Endometrial microvascular endothelial cells (primary cell): Measurements from ENCODE around the gene CAPN2. TPM values are rescaled to one million over a fixed set of nuclear protein-coding genes. Genes with fewer than 3 reads are reported as not detected.

Source experiments
- in situ Hi-C: cut with HindIII; loops from 2 replicates; pipeline ENCODE4 v1.10.0; 2017; ENCODE audit warnings: low sequenced_read_pairs, low pct_unique_long_range_greater_than_20kb; ENCODE audit errors: inconsistent ontology term
- total RNA-seq: library from RNA; depleted of rRNA; stranded (reverse); fragments of >200 nt; gene quantifications from one replicate; pipeline ENCODE4 v1.2.3, GENCODE V29; 2015; ENCODE audit errors: inconsistent ontology term

Gene CAPN2
- total RNA-seq, 1 donor from 2014 or later = 259 TPM

DNA sequence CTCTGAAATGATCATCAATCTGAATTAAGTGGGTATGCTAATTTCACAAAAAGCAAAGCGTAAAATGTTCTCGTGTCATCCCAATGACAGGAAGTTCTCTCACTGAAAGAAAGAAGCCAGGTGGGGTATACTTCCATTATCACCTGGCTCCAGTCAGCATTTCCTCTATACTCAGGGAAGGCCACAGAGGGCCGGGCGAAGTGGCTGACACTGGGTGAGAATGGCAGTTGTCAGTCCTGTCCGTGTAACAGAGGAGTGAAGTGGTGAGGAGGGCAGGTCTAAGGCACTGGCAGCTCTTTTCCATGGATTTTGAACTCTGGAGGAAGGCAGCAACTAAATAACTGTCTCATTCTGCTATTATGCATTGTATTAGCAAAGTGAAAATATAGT, 60.4 kb downstream of the CAPN2 start:
- in situ Hi-C loops = no loop called here

DNA sequence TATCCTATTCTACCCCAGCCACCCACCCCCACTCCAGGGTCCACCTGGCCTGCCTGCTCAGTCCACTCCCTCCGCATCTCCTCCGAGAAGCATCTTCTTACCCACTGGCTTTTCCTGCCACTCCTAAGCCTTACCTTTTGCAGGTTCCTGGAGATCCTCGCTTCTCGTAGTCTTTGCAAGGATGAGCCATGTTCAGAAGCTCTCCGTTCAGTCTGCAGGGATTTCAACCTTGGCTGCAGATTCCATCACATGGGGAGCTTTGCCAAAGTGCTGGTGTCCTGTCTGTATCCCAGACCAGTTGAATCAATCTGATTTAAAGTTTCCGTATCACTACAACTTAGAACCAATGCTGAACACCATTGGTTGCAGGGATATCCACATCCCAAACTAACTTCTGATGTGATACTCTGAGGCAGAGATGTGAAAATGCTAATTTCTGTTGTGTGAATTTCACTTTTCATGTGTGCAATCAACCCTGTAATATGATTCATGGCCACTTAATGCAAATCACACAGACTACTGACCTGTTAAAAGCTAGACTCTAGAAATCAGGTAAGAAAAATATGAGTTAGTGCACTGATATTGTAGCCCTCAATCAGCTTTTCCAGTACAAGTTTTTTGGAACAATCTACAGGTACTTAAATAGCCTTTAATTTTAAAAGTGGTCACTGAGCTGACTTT, 61.9 kb downstream of the CAPN2 start:
- in situ Hi-C loops = no loop called here

DNA sequence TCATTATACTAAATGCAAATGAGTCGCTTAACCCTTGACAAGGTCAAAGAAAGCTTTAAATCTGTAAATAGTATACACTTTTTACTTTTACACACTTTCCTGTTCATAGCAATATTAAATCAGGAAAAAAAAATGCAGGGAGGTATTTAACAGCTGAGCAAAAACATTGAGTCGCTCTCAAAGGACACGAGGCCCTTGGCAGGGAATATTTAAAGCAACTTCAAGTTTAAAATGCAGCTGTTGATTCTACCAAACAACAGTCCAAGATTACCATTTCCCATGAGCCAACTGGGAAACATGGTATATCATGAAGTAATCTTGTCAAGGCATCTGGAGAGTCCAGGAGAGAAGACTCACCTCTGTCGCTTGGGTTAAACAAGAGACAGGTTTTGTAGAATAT, 62.7 kb downstream of the CAPN2 start:
- in situ Hi-C loops = no loop called here

DNA sequence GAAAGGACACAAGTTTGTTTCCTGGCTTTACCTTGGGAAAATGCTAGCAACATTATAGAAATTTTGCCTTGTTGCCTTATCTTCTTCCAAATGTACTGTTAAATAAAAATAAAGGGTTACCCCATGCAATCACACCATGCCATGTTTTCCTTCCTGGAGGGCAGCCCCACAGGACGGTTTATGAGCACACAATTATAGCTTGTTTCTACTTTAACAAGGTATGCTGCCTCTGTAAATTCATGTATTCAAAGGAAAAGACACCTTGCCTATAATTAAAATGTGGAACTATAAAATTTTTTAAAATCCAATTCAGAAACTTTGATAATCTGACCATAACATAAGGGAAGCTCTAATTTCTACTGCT, 63.4 kb downstream of the CAPN2 start:
- in situ Hi-C loops = no loop called here

DNA sequence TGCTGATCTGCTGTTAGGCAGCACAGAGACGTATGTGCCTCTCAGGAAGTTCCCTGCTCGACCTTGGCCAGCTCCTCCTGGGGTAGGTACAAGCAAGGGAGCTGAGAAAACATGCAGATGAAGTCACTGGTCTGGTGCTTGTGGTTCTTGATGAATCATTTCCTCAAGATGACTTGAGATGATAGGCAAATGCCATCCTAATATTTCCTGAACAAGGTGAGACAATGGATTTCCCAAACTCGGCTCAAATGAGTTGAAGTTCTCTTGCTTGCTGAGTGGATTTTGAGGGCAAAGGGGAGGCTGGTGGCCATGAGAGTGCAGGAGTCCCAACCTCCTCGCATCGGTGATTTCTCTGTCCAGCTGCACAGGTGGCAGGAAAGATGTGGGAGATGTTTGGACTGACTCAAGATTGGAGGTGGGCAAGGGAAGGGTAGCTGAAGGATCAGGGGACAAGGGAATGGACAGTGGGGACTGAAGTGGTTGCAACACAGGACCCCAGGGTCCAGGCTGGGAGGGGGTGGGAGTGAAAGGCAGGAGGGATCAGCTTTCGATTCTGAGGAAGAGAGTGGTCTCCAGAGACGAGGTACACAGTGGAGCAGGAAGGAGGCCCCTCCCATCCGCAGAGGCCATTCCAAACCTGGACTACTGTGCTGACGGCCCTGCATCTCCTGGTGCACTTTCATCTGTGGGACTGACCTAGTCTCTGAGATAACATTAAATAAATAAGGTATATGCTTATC, 63.9 kb downstream of the CAPN2 start:
- in situ Hi-C loops = no loop called here

DNA sequence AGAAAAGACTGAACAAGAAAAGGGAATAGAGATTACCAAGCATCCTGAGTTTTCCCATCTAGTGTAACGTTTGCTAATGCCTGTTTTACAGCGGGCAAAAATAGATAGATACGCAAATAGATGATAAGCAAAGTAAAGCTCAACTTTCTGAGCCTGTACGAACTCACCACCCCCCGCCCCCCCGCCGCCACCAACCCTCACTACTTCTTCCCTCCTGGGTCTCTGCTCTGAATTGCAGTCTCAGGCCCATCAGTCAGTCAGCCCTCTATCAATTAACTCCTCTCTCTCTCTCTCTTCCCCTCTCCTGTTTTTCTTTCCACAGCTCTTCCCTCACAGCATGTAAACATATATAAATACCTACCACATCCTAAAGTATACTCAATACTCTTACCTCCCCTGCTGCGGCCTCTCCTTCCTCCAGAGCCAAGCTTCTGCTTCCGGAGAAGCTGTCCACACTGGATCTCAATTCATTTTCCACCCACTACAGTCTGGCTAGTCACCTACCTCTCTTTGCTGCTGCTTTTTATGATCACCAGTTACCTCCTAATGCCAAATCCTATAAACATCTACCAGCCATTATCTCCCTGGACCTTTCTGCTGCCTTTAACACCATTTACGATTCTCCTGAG, 64.6 kb downstream of the CAPN2 start:
- in situ Hi-C loops = no loop called here

DNA sequence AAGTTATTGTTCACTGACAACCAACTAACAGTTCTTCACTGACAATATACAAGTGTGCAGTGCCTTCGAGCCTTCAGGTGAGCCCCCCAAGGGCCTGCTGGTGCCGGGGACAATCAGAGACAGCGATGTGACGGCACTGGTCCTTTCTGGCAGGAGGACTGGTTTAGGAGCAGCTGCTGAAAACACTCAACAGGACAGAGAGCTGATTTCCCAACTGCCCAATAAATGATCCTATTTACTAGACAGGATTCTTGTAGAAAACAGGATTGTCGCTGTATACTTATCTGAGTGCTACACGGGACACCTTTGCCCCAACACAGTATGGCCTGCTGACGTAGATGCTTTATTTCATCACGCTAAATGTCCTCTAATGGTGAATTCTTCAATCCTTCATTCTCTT, 68.0 kb downstream of the CAPN2 start:
- in situ Hi-C loops = no loop called here

DNA sequence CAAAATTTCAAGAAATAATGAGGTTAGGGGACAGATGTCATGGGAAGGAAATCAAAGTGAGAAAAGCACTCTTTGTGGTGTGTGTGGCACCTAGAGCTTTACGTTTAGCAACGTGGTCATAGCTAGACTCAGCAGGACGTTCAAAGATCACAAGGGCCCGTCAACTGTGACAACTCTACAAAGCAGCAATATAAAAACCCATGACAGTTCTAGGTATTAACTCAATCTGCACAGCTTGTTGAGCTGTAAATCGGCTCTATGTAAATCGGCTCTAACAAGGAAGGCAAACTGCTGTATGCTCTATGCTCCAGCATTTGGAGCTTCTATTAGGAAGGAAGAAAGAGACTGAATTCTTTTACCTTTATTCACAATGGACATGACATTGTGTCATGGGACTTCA, 68.6 kb downstream of the CAPN2 start:
- in situ Hi-C loops = no loop called here

DNA sequence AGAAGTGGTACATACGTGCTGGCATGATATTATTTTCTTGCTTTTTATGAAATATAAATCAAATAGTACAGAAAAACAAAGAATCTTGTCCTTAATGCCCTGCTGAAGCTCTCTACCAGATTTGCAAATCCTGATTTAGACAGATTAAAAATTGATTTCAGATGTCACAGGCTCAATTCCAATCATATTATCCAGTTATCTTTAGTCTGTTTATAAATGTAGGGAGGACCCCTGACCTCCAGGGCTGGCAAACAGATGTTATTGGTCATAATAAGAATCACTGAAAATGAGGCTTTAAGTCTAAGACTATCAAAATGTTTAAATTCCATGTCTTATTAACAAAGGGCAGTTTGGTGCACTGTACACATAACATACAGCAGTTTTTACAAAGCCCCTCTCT, 71.3 kb downstream of the CAPN2 start:
- in situ Hi-C loops = no loop called here

DNA sequence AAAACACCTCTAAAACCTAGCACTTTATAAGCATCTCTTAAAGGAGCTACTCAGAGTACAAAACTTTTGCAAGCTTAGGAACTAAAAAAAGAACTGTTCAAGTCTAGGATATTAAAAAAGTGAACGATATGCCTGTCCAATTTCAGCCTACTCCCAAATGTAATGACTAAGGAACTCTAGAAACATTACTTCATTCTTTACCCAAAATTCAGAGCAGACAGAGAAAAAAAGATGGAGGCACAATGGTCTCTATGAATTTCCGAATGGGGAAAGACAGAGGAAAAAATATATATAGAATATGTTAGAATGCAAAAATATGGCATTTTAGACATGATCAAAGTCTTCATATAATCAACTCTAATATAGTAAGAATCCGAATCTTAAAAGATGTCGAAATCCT, 72.2 kb downstream of the CAPN2 start:
- in situ Hi-C loops = no loop called here

DNA sequence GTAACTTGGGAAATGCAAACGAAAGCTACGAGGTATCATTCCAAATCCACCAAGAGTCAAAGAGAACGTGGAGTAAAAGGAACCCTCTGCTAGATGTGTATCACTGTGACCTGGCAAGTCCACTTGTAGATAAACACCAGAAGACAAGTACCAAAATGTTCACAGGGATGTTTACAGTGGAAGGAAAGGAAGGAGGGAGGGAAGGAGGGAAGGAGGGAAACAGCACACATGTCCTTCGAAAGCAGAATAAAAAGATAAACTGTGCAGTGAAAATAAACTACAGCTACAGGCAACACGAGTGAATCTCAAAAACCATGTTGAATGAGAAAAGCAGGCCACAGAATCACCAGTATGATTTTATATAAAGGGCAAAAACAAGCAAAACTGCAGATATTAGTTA, 73.5 kb downstream of the CAPN2 start:
- in situ Hi-C loops = no loop called here

DNA sequence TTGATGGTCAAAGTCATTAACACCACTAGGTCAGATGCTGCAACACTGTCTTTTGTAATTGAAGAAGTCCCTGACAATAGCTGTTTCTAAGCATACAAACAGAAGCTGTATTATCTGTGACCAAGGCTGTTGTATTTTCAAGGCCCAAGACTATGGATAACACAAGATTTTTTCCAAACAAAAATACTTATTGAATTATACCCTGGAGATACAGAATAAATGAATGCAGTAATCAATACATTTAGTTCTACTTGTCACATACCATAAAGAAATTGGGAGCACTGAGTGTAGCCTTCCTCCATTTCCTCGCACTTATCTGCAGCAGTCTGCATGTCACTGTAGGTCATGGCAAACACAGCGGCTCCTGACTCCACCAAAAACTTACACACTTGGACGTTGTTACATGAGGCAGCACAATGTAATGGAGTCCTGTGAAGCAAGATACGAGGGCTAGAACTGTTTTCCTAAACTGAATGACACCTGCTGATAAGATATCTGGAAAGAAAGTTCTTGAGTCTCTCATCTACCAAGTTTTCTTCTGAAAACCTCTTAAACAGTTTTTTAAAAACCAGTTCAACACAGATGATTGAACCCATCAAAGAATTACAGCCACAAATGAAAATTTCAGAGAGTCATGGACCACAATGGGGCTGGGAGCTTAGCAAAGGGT, 76.5 kb downstream of the CAPN2 start:
- in situ Hi-C loops = no loop called here

DNA sequence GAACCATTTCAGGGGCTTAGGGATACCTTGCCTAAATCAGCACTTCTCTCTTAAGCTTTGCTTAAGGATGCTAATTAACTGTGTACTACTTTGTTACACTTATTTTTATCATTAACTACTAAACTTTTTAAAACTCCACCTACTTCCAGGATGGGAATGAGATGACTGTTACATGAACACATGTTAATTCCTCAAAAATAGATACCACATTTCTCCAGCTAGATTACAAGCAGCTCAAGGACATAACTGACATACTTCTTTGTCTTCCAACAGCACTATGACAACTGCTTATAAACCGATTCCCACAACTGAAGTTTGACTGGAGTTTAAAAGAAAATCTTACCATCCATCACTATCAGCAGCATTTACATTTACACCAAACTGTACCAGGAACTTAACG, 79.7 kb downstream of the CAPN2 start:
- in situ Hi-C loops = no loop called here

DNA sequence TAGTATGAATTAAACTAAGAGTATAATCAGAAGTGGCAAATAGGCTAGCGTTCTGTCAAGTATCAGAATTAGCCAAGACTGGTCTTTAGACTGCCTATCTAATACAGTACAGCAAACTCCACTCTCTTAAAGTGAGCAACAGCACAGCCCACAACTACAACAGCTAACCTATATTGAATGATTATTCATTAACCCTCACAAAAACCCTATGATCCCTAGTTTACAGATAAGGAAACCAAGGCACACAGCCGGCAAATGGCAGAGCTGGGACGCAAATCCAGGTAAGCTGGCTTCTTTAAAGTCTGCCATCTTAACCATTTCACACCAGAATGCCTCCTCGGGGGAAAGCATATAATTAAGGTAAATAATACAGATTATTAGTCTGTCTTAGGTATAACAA, 81.4 kb downstream of the CAPN2 start:
- in situ Hi-C loops = no loop called here

DNA sequence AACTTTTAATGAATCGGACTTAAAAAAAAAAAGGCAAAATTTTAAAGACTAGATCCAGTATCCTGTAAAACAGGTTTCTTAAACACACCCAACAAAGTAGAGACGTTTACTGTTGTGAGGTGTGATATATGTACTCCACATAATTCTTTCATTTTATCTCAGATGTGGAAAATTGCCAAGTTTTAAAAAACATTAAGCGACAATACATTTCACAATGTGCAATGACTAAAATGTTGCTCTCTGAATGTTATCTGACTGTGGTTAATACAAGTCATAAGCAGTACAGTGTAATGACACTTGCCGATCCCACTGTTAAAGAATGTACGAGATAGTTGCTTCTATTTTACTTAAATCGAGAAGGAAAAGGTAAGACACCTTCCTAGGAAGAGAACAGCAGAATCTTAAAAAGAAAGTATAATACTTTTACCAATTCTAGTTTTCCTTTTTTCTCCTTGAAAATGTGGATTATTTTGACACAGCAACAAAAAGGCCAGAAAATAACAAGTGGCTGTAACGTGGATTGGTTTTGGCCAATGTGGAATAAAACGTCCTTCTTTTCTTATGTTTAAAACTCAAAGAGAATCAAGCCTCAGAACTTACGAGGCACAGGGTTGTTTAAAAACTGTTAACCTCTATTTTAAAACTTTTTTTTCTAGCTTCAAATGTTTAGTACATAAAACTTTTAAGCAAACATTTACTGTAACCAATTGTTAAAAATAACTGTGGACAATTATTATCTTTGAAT, 82.0 kb downstream of the CAPN2 start:
- in situ Hi-C loops = no loop called here

DNA sequence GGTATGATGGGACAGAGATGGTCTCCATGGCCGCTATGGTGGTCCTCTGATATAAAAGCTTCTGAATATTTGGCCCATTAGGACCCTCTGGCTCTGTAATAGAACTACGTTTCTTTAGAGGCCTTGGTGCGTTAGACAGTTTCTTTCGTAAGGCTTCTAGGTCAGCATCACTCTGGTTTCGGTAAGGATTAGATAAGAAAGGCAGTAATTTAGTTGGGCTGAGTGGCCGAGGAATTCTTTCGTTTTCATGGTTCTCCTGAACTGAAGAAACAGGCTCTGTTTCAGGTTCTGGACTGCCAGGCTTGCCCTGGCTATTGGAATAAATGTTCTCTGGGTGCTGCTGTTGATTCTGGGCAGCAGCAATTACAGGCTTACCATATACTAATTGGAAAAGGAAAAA, 83.9 kb downstream of the CAPN2 start:
- in situ Hi-C loops = no loop called here

DNA sequence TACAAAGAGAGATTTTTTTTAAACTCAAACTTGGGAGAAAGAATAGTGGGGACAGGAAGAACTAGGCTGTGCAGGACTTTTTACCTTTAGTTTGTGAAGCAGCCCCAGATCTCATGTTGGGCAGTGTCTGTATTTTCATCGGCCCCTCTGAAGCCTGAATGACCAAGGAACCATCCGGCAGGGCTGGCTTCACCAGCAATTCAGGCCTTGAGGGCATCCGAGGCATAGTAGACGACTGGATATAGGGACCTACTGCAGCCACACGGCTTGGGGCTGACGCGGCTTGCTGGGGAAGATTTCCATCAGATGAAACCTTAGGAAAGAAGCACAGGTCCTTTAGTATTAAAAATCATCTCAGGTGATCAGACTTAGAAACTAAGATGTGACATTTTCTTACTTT, 89.7 kb downstream of the CAPN2 start:
- in situ Hi-C loops = no loop called here

DNA sequence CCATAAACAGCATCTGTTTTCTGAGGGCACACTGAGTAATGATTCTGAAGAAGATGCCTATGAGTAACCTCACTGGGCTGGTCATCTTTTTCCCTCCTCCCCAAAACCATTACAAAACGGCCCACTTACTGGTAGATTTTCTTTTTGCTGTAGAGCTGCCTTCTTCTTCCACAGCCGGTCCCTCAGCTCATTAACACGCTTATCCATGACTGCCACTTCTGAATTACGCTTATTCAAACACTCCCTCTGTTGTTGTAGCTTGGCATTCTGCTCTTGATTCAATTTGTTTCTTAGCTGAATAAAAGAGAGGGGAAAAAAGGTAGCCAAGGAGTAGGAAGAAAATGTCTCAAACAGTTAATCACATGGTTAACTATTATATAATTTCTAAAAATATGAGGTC, 90.3 kb downstream of the CAPN2 start:
- in situ Hi-C loops = no loop called here

DNA sequence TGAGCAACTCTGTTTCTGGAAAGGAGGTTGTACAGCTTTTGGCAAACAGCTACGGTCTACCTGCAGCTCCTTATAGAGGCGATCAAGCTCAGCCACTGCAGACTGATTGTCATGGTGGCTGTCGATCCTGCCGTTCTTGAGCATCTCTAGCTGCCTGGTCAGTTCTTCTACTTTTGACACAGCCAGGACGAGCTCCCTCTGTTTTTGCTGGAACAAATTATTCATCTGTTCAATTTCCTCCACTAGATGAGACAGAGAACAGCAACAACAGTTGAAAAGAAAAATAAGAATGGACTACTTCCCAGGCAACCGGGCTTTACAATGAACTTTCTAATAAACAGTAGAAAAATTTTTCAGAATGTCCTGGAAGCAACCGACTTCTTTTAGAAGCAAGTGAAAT, 90.9 kb downstream of the CAPN2 start:
- in situ Hi-C loops = no loop called here
